GM12873 (cell line): ENCODE results near the gene PCSK5.

Experiments used
- CTCF ChIP-seq: IDR thresholded peaks from 2 replicates; pipeline ENCODE4 v1.5.1; 2012; ENCODE audit warnings: low read depth, mild to moderate bottlenecking, moderate library complexity, low read length, control low read depth; ENCODE audit not compliant: insufficient read depth; ENCODE audit errors: missing control alignments

Gene PCSK5

GRCh38 chr9:76373784-76374474 lies 483.5 kb downstream of the PCSK5 start:
- no peak for TF ChIP-seq CTCF

GRCh38 chr9:76374783-76375559 lies 484.5 kb downstream of the PCSK5 start:
- TF ChIP-seq CTCF, result no peak

GRCh38 chr9:76377791-76378190 lies 487.3 kb downstream of the PCSK5 start:
- no peak for TF ChIP-seq CTCF

- TF ChIP-seq CTCF, result no peak
Observed at GRCh38 chr9:76378367-76379073, 488.0 kb downstream of the PCSK5 start.

- no peak for TF ChIP-seq CTCF
Observed at GRCh38 chr9:76379494-76379893, 489.0 kb downstream of the PCSK5 start.

GRCh38 chr9:76390656-76391055 lies 500.2 kb downstream of the PCSK5 start:
- TF ChIP-seq CTCF, result no peak
